WTC11 (cell line): ENCODE measurements around the gene ICAM1. TPM values are rescaled to one million over a fixed set of nuclear protein-coding genes. Genes with fewer than 3 reads are reported as not detected.

ENCODE experiments used
- ATAC-seq: fragments of 200-7000 bp; cut with Tn5 transposase; 2 replicates; pipeline ENCODE4 v1.10.0; 2021; ENCODE audit warnings: mild to moderate bottlenecking, moderate library complexity
- CTCF ChIA-PET: fragments of 300-600 bp; sonication (Branson Sonifier 250); formaldehyde crosslinking; loops from one replicate; lab custom pipeline; 2021; ENCODE audit warnings: antibody characterized with exemption; lab: Charles Lee
- POLR2A ChIA-PET: fragments of 350-600 bp; sonication (Branson Sonifier 250); formaldehyde crosslinking; loops from one replicate; lab custom pipeline; 2021; ENCODE audit warnings: antibody characterized with exemption; lab: Charles Lee
- DNase-seq: peaks from one replicate; pipeline ENCODE4 v3.0.0; 2021; ENCODE audit warnings: low spot score
- H3K27ac Mint-ChIP-seq: 2 replicates; pipeline ENCODE4 v1.8.0; 2021; ENCODE audit warnings: mixed read lengths
- H3K27me3 Mint-ChIP-seq: 2 replicates; pipeline ENCODE4 v1.8.0; 2021; ENCODE audit warnings: low read depth, mild to moderate bottlenecking, moderate library complexity, mixed read lengths
- H3K36me3 Mint-ChIP-seq: 2 replicates; pipeline ENCODE4 v1.8.0; 2021; ENCODE audit warnings: mixed read lengths
- H3K4me1 Mint-ChIP-seq: 2 replicates; pipeline ENCODE4 v1.8.0; 2022; ENCODE audit warnings: mixed read lengths
- H3K4me3 Mint-ChIP-seq: 2 replicates; pipeline ENCODE4 v1.8.0; 2021; ENCODE audit warnings: mild to moderate bottlenecking, moderate library complexity, mixed read lengths
- H3K9me3 Mint-ChIP-seq: 2 replicates; pipeline ENCODE4 v1.8.0; 2021; ENCODE audit warnings: mixed read lengths
- EMX1 ChIP-seq: fragments of 250-450 bp; sonication (Bioruptor Pico); IDR thresholded peaks from 2 replicates; pipeline ENCODE4 v1.8.0; 2021; ENCODE audit warnings: mild to moderate bottlenecking
- ESRRA ChIP-seq: sonication (generic); formaldehyde crosslinking; IDR thresholded peaks from 2 replicates; pipeline ENCODE4 v1.8.1; 2022; ENCODE audit warnings: mild to moderate bottlenecking, missing genetic modification reagents, borderline replicate concordance
- FOXP1 ChIP-seq: sonication (generic); formaldehyde crosslinking; IDR thresholded peaks from 2 replicates; pipeline ENCODE4 v1.8.0; 2022; ENCODE audit warnings: missing genetic modification reagents, mild to moderate bottlenecking, moderate library complexity, borderline replicate concordance
- GABPB1 ChIP-seq: sonication (generic); formaldehyde crosslinking; IDR thresholded peaks from 2 replicates; pipeline ENCODE4 v1.8.1; 2023; ENCODE audit warnings: mild to moderate bottlenecking, missing genetic modification reagents
- GTF2I ChIP-seq: fragments of 250-450 bp; sonication (Bioruptor Pico); conservative IDR thresholded peaks from 2 replicates; pipeline ENCODE4 v1.4.0; 2021; ENCODE audit warnings: mild to moderate bottlenecking
- NFE2L1 ChIP-seq: sonication (generic); formaldehyde crosslinking; IDR thresholded peaks from 2 replicates; pipeline ENCODE4 v1.8.1; 2023; ENCODE audit warnings: missing genetic modification reagents
- NFYB ChIP-seq: sonication (generic); formaldehyde crosslinking; conservative IDR thresholded peaks from 2 replicates; pipeline ENCODE4 v1.8.0; 2022; ENCODE audit warnings: low read depth, missing genetic modification reagents
- PRRX2 ChIP-seq: fragments of 250-450 bp; sonication (Bioruptor Pico); IDR thresholded peaks from 2 replicates; pipeline ENCODE4 v1.8.0; 2021; ENCODE audit warnings: mild to moderate bottlenecking
- SMAD3 ChIP-seq: sonication (generic); formaldehyde crosslinking; IDR thresholded peaks from 2 replicates; pipeline ENCODE4 v1.8.0; 2022; ENCODE audit warnings: missing genetic modification reagents, mild to moderate bottlenecking, borderline replicate concordance
- TEAD1 ChIP-seq: sonication (generic); formaldehyde crosslinking; IDR thresholded peaks from 2 replicates; pipeline ENCODE4 v1.8.0; 2022; ENCODE audit warnings: mild to moderate bottlenecking, missing genetic modification reagents
- ZNF138 ChIP-seq: sonication (generic); formaldehyde crosslinking; conservative IDR thresholded peaks from 2 replicates; pipeline ENCODE4 v1.8.1; 2022; ENCODE audit warnings: mild to moderate bottlenecking, moderate library complexity, missing genetic modification reagents
- ZNF317 ChIP-seq: sonication (generic); formaldehyde crosslinking; IDR thresholded peaks from 2 replicates; pipeline ENCODE4 v1.8.1; 2023; ENCODE audit warnings: low read depth, mild to moderate bottlenecking, moderate library complexity, missing genetic modification reagents, borderline replicate concordance
- ZNF671 ChIP-seq: fragments of 250-450 bp; sonication (Bioruptor Pico); IDR thresholded peaks from 2 replicates; pipeline ENCODE4 v1.8.0; 2021; ENCODE audit warnings: mild to moderate bottlenecking
- total RNA-seq: library from RNA; stranded (reverse); gene quantifications from 3 replicates; pipeline ENCODE4 v1.2.3, GENCODE V29; 2021
- TF ChIP-seq, protein P1 (sequence below): sonication (generic); formaldehyde crosslinking; IDR thresholded peaks from 2 replicates; pipeline ENCODE4 v1.8.1; 2022; ENCODE audit warnings: low read depth, mild to moderate bottlenecking, moderate library complexity, missing genetic modification reagents, borderline replicate concordance
- TF ChIP-seq, protein P2 (sequence below): sonication (generic); formaldehyde crosslinking; IDR thresholded peaks from 2 replicates; pipeline ENCODE4 v1.8.0; 2022; ENCODE audit warnings: mild to moderate bottlenecking, missing genetic modification reagents
- TF ChIP-seq, protein P3 (sequence below): sonication (generic); formaldehyde crosslinking; IDR thresholded peaks from 2 replicates; pipeline ENCODE4 v1.8.0; 2022; ENCODE audit warnings: mild to moderate bottlenecking, missing genetic modification reagents
- TF ChIP-seq, protein P4 (sequence below): sonication (generic); formaldehyde crosslinking; IDR thresholded peaks from 2 replicates; pipeline ENCODE4 v1.8.1; 2023; ENCODE audit warnings: mild to moderate bottlenecking, missing genetic modification reagents
- TF ChIP-seq, protein P5 (sequence below): sonication (generic); formaldehyde crosslinking; IDR thresholded peaks from 2 replicates; pipeline ENCODE4 v1.8.1; 2022; ENCODE audit warnings: mild to moderate bottlenecking, missing genetic modification reagents, moderate library complexity, borderline replicate concordance
- TF ChIP-seq, protein P6 (sequence below): sonication (generic); formaldehyde crosslinking; IDR thresholded peaks from 2 replicates; pipeline ENCODE4 v1.8.0; 2023; ENCODE audit warnings: mild to moderate bottlenecking, missing genetic modification reagents

The ICAM1 gene
- total RNA-seq, 1 experiment from 2014 or later: 3.8 TPM

DNA sequence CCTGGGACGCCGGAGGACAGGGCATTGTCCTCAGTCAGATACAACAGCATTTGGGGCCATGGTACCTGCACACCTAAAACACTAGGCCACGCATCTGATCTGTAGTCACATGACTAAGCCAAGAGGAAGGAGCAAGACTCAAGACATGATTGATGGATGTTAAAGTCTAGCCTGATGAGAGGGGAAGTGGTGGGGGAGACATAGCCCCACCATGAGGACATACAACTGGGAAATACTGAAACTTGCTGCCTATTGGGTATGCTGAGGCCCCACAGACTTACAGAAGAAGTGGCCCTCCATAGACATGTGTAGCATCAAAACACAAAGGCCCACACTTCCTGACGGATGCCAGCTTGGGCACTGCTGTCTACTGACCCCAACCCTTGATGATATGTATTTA, 14.5 kb downstream of the ICAM1 start (continued):
- TF ChIP-seq, protein P1, sequence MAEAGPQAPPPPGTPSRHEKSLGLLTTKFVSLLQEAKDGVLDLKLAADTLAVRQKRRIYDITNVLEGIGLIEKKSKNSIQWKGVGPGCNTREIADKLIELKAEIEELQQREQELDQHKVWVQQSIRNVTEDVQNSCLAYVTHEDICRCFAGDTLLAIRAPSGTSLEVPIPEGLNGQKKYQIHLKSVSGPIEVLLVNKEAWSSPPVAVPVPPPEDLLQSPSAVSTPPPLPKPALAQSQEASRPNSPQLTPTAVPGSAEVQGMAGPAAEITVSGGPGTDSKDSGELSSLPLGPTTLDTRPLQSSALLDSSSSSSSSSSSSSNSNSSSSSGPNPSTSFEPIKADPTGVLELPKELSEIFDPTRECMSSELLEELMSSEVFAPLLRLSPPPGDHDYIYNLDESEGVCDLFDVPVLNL (CRISPR knock-in tag): no peak
- TF ChIP-seq GTF2I (CRISPR knock-in tag): no peak
- TF ChIP-seq PRRX2 (CRISPR knock-in tag): no peak
- TF ChIP-seq ZNF671 (CRISPR knock-in tag): no peak
- TF ChIP-seq, protein P2, sequence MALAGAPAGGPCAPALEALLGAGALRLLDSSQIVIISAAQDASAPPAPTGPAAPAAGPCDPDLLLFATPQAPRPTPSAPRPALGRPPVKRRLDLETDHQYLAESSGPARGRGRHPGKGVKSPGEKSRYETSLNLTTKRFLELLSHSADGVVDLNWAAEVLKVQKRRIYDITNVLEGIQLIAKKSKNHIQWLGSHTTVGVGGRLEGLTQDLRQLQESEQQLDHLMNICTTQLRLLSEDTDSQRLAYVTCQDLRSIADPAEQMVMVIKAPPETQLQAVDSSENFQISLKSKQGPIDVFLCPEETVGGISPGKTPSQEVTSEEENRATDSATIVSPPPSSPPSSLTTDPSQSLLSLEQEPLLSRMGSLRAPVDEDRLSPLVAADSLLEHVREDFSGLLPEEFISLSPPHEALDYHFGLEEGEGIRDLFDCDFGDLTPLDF: no peak
- TF ChIP-seq EMX1 (CRISPR knock-in tag): no peak
- no peak for TF ChIP-seq ZNF138
- no peak for TF ChIP-seq NFE2L1 (CRISPR knock-in tag)

DNA sequence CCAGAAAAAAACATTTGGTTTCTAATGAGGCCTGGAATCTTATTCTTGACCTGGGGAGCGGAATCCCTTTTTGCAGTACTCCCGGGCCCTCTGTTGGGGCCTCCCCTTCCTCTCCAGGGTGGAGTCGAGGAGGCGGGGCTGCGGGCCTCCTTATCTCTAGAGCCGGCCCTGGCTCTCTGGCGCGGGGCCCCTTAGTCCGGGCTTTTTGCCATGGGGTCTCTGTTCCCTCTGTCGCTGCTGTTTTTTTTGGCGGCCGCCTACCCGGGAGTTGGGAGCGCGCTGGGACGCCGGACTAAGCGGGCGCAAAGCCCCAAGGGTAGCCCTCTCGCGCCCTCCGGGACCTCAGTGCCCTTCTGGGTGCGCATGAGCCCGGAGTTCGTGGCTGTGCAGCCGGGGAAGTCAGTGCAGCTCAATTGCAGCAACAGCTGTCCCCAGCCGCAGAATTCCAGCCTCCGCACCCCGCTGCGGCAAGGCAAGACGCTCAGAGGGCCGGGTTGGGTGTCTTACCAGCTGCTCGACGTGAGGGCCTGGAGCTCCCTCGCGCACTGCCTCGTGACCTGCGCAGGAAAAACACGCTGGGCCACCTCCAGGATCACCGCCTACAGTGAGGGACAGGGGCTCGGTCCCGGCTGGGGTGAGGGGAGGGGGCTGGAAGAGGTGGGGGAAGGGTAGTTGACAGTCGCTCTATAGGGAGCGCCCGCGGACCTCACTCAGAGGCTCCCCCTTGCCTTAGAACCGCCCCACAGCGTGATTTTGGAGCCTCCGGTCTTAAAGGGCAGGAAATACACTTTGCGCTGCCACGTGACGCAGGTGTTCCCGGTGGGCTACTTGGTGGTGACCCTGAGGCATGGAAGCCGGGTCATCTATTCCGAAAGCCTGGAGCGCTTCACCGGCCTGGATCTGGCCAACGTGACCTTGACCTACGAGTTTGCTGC, 16.1 kb downstream of the ICAM1 start, which contains the start of gene ICAM4:
Gene ICAM4, plus strand, starts transcription at position 153 of the 935 bp plus-strand sequence. Its CDS starts 58 bp downstream, at position 211.
- CTCF ChIA-PET: interaction anchor here (0.5 to 9.0 kb wide), 13 partner anchors 8 to 156 kb away, joined by 3 to 180 read pairs (median 4); partner anchors contain the start of genes ICAM1 and TYK2
- ATAC-seq: peak; percentile 43
- TF ChIP-seq, protein P3, sequence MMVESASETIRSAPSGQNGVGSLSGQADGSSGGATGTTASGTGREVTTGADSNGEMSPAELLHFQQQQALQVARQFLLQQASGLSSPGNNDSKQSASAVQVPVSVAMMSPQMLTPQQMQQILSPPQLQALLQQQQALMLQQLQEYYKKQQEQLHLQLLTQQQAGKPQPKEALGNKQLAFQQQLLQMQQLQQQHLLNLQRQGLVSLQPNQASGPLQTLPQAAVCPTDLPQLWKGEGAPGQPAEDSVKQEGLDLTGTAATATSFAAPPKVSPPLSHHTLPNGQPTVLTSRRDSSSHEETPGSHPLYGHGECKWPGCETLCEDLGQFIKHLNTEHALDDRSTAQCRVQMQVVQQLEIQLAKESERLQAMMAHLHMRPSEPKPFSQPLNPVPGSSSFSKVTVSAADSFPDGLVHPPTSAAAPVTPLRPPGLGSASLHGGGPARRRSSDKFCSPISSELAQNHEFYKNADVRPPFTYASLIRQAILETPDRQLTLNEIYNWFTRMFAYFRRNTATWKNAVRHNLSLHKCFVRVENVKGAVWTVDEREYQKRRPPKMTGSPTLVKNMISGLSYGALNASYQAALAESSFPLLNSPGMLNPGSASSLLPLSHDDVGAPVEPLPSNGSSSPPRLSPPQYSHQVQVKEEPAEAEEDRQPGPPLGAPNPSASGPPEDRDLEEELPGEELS (CRISPR knock-in tag): 0 out of 2 replicates have a peak, but pooled peaks have one; percentile 35
- TF ChIP-seq GABPB1 (CRISPR knock-in tag) (peak; percentile 20; the same call in 1 of the 2 replicates), ZNF317 (CRISPR knock-in tag) (no peak), TEAD1 (CRISPR knock-in tag) (0 out of 2 replicates have a peak, but pooled peaks have one; percentile 42), NFYB (CRISPR knock-in tag) (peak; percentile 31; the same call in 1 of the 2 replicates), ESRRA (CRISPR knock-in tag) (peak; percentile 30; the same call in 1 of the 2 replicates), GTF2I (CRISPR knock-in tag) (0 out of 2 replicates have a peak, but pooled peaks have one; percentile 28), SMAD3 (CRISPR knock-in tag) (peak; percentile 43; the same call in 1 of the 2 replicates), FOXP1 (CRISPR knock-in tag) (peak; percentile 74; the same call in 1 of the 2 replicates)
- TF ChIP-seq, protein P2: no peak
- TF ChIP-seq, protein P4, sequence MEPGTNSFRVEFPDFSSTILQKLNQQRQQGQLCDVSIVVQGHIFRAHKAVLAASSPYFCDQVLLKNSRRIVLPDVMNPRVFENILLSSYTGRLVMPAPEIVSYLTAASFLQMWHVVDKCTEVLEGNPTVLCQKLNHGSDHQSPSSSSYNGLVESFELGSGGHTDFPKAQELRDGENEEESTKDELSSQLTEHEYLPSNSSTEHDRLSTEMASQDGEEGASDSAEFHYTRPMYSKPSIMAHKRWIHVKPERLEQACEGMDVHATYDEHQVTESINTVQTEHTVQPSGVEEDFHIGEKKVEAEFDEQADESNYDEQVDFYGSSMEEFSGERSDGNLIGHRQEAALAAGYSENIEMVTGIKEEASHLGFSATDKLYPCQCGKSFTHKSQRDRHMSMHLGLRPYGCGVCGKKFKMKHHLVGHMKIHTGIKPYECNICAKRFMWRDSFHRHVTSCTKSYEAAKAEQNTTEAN (CRISPR knock-in tag): no peak
- TF ChIP-seq, protein P5, sequence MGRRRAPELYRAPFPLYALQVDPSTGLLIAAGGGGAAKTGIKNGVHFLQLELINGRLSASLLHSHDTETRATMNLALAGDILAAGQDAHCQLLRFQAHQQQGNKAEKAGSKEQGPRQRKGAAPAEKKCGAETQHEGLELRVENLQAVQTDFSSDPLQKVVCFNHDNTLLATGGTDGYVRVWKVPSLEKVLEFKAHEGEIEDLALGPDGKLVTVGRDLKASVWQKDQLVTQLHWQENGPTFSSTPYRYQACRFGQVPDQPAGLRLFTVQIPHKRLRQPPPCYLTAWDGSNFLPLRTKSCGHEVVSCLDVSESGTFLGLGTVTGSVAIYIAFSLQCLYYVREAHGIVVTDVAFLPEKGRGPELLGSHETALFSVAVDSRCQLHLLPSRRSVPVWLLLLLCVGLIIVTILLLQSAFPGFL: no peak
- TF ChIP-seq, protein P6, sequence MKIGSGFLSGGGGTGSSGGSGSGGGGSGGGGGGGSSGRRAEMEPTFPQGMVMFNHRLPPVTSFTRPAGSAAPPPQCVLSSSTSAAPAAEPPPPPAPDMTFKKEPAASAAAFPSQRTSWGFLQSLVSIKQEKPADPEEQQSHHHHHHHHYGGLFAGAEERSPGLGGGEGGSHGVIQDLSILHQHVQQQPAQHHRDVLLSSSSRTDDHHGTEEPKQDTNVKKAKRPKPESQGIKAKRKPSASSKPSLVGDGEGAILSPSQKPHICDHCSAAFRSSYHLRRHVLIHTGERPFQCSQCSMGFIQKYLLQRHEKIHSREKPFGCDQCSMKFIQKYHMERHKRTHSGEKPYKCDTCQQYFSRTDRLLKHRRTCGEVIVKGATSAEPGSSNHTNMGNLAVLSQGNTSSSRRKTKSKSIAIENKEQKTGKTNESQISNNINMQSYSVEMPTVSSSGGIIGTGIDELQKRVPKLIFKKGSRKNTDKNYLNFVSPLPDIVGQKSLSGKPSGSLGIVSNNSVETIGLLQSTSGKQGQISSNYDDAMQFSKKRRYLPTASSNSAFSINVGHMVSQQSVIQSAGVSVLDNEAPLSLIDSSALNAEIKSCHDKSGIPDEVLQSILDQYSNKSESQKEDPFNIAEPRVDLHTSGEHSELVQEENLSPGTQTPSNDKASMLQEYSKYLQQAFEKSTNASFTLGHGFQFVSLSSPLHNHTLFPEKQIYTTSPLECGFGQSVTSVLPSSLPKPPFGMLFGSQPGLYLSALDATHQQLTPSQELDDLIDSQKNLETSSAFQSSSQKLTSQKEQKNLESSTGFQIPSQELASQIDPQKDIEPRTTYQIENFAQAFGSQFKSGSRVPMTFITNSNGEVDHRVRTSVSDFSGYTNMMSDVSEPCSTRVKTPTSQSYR (CRISPR knock-in tag): no peak

More for the DNA sequence above, 16.1 kb downstream of the ICAM1 start, which contains the start of gene ICAM4:
- Mint-ChIP-seq H3K27ac (no peak within 1 kb of the TSS), H3K27me3 (peaks cover 63% of the 10 kb centered on the region), H3K36me3 (no peaks in the 10 kb centered on the region; the same call in 1 of the 2 replicates), H3K4me1 (peaks cover 29% of the 10 kb centered on the region), H3K9me3 (no peaks in the 10 kb centered on the region), H3K4me3 (peak within 1 kb of the TSS; percentile 68)
- POLR2A ChIA-PET: interaction anchor here (0.8 to 1.3 kb wide), 2 partner anchors 16 to 20 kb away, joined by 3 to 6 read pairs; partner anchors contain the start of gene ICAM1
- DNase-seq: peak; percentile 71
